KOPT-K1 (cell line): ENCODE data around the gene BPIFA2.

ENCODE experiments used
- H3K27ac ChIP-seq: fragments of 200-600 bp; sonication (generic); 2 replicates; pipeline ENCODE4 v1.5.1; 2016; ENCODE audit warnings: antibody characterized with exemption, mild to moderate bottlenecking, low read depth, low read length; ENCODE audit not compliant: poor library complexity, severe bottlenecking
- H3K36me3 ChIP-seq: fragments of 200-600 bp; sonication (generic); 2 replicates; pipeline ENCODE4 v1.5.1; 2017; ENCODE audit warnings: antibody characterized with exemption, mild to moderate bottlenecking, low read length, moderate library complexity; ENCODE audit not compliant: insufficient read depth
- H3K9me3 ChIP-seq: fragments of 200-600 bp; sonication (generic); 2 replicates; pipeline ENCODE4 v1.5.1; 2017; ENCODE audit warnings: antibody characterized with exemption, low read length, mild to moderate bottlenecking; ENCODE audit not compliant: insufficient read depth, poor library complexity, severe bottlenecking

BPIFA2 gene

DNA sequence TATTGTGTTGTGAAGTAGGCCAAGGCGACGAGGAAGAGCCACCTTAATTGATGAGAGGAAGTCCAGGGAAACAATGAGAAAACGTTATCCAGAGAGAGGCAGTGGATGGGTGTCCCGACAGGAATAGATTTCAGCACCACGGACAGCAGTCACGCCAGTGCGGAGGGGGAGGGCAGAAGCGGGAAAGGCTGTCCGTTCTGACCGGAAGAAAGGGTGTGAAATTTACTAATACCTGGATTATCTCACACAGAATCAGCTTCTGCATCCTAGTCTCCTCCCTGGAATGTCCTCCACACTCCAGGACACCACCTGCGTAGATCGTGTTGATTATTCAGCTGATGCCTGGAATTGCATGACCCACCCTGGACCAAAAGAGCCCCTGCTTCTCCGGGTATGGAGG is 41.8 kb downstream of the BPIFA2 start:
- no peaks in the 10 kb centered on the region for H3K36me3 ChIP-seq
- H3K27ac ChIP-seq = no peak overlapping the region
- H3K9me3 ChIP-seq = no peaks in the 10 kb centered on the region

GRCh38 chr20:33210371-33210770 is 42.4 kb downstream of the BPIFA2 start:
- Histone ChIP-seq H3K9me3 (no peaks in the 10 kb centered on the region), H3K36me3 (no peaks in the 10 kb centered on the region)

DNA sequence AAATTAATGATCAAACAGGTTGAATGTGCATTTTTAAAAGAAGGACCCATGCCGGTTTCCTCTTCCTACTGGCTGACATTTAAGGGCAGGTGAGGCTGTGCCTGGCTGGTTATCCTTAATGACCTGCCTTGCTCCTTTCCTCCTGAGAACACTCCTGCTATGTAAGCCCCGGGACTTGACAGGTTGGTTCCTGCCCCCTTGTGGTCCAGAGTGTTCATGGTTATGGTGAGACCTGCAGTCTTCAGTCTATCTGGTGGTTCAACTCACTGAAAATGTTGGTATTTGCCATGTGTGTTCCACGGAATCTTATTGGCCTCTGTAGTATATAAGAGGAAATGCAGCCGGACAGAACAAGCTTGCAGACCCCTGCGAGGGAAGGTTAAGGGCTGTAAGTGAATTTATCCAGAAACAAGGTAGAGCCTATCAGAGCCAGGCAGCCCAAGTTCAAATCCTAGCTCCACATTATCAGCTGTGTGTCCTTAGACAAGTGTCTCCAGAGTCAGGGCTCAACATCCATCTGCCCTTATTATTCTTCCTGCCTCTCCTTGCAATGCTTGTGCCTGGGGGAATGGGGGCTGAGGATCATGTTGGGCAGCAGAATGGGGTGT is 44.0 kb downstream of the BPIFA2 start:
- H3K27ac ChIP-seq = no peak overlapping the region
- H3K36me3 ChIP-seq = no peaks in the 10 kb centered on the region
- H3K9me3 ChIP-seq = no peaks in the 10 kb centered on the region

More at GRCh38 chr20:33210371-33210770, 42.4 kb downstream of the BPIFA2 start:
- H3K27ac ChIP-seq = no peak overlapping the region

DNA sequence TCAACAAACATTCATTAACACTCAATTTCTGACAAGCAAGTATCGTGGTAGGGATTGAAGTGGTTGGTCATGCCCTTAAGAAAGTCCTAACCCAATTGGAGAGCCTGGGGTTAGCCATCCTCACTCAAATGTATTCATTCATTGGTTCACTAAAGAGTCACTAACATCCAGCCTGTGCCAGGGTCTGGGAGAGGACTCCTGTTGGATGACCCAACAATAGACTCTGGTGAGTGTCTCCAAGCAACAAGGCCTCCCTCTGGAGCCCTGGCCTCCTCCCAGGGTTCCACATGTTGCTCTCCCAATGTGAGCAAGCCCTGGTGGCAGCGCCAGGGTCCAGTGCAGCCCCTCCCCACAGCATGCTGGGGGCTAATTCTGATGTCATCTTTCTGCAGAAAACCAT is 49.1 kb downstream of the BPIFA2 start, which contains the start of gene BPIFA3:
TSS of gene BPIFA3 (plus strand) at position 301 of the 400 bp plus-strand sequence. CDS start 185 bp downstream, outside the sequence.
- no peaks in the 10 kb centered on the region for H3K9me3 ChIP-seq
- H3K27ac ChIP-seq = no peak within 1 kb of the TSS
- no peaks in the 10 kb centered on the region for H3K36me3 ChIP-seq

- Histone ChIP-seq H3K27ac (no peak overlapping the region), H3K9me3 (no peaks in the 10 kb centered on the region), H3K36me3 (no peaks in the 10 kb centered on the region)
Measured at GRCh38 chr20:33224399-33224798, 56.4 kb downstream of the BPIFA2 start.

DNA sequence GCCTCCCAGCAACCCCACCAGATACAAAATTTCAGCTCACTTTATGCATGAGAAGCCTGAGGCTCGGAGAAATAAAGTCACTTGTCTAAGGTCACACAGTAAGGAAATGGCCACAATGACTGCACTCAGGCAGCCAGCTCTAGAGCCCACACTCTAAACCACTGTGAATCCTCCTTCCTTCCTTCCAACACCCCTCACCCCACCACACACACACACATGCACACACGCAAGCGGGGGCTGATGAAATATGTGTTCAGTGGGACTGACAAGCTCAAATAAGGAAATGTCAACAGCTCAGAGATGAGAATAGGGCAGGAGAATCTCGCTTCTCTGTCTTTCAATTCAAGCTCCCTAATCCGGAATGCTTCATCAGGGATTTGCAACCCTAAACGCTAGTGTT is 61.9 kb downstream of the BPIFA2 start:
- H3K36me3 ChIP-seq = no peaks in the 10 kb centered on the region
- no peaks in the 10 kb centered on the region for H3K9me3 ChIP-seq
- H3K27ac ChIP-seq = no peak overlapping the region
